ENCODE results near the gene TNFSF13.

Gene TNFSF13

GRCh38 chr17:7559320-7560171, 996 bp downstream of the TNFSF13 start:
- TF ChIP-seq, protein P1, sequence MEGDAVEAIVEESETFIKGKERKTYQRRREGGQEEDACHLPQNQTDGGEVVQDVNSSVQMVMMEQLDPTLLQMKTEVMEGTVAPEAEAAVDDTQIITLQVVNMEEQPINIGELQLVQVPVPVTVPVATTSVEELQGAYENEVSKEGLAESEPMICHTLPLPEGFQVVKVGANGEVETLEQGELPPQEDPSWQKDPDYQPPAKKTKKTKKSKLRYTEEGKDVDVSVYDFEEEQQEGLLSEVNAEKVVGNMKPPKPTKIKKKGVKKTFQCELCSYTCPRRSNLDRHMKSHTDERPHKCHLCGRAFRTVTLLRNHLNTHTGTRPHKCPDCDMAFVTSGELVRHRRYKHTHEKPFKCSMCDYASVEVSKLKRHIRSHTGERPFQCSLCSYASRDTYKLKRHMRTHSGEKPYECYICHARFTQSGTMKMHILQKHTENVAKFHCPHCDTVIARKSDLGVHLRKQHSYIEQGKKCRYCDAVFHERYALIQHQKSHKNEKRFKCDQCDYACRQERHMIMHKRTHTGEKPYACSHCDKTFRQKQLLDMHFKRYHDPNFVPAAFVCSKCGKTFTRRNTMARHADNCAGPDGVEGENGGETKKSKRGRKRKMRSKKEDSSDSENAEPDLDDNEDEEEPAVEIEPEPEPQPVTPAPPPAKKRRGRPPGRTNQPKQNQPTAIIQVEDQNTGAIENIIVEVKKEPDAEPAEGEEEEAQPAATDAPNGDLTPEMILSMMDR (IDR thresholded peaks at IDR 0.05): no peak
- Histone ChIP-seq H3K4me2 (ENCODE audit: low read length) (peak overlapping the region; percentile 99), H3K27ac (peak overlapping the region; percentile 96), H3K4me1 (peaks cover 31% of the 10 kb centered on the region), H3K36me3 (ENCODE audit: control insufficient read depth, insufficient read depth, low read length) (no peaks in the 10 kb centered on the region), H3K9ac (peak overlapping the region; percentile 89), H3K4me3 (ENCODE audit: low read depth, low read length) (peak overlapping the region; percentile 87), H2AFZ (peak overlapping the region; percentile 93), H3K79me2 (peaks cover 19% of the 10 kb centered on the region), H3K27me3 (ENCODE audit: control insufficient read depth, insufficient read depth, low read length) (no peaks in the 10 kb centered on the region), H3K9me3 (ENCODE audit: control insufficient read depth, low read length) (no peaks in the 10 kb centered on the region)

- no peaks in the 10 kb centered on the region for H3K9me3 ChIP-seq (ENCODE audit: control insufficient read depth, low read length)
- peaks cover 23% of the 10 kb centered on the region for H3K79me2 ChIP-seq
- H2AFZ ChIP-seq: peak overlapping the region; percentile 93
- peak overlapping the region; percentile 87 for H3K4me3 ChIP-seq (ENCODE audit: low read depth, low read length)
- no peaks in the 10 kb centered on the region for H3K36me3 ChIP-seq (ENCODE audit: control insufficient read depth, insufficient read depth, low read length)
- peak overlapping the region; percentile 96 for H3K27ac ChIP-seq
- TF ChIP-seq, protein P1 (IDR thresholded peaks at IDR 0.05): peak; percentile 68
- peaks cover 31% of the 10 kb centered on the region for H3K4me1 ChIP-seq
- no peak overlapping the region for H3K9ac ChIP-seq
- H3K4me2 ChIP-seq (ENCODE audit: low read length): peak overlapping the region; percentile 99
- H3K27me3 ChIP-seq (ENCODE audit: control insufficient read depth, insufficient read depth, low read length): no peaks in the 10 kb centered on the region
Measured at GRCh38 chr17:7560172-7561027, 1.9 kb downstream of the TNFSF13 start.

DNA sequence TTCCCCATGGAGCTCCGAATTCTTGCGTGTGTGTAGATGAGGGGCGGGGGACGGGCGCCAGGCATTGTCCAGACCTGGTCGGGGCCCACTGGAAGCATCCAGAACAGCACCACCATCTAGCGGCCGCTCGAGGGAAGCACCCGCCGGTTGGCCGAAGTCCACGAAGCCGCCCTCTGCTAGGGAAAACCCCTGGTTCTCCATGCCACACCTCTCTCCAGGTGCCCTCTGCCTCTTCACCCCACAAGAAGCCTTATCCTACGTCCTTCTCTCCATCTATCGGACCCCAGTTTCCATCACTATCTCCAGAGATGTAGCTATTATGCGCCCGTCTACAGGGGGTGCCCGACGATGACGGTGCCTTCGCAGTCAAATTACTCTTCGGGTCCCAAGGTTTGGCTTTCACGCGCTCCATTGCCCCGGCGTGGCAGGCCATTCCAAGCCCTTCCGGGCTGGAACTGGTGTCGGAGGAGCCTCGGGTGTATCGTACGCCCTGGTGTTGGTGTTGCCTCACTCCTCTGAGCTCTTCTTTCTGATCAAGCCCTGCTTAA, 2.6 kb downstream of the TNFSF13 start:
- H3K79me2 ChIP-seq: peaks cover 23% of the 10 kb centered on the region
- no peaks in the 10 kb centered on the region for H3K9me3 ChIP-seq (ENCODE audit: control insufficient read depth, low read length)
- TF ChIP-seq, protein P1 (IDR thresholded peaks at IDR 0.05): peak; percentile 82
- no peaks in the 10 kb centered on the region for H3K27me3 ChIP-seq (ENCODE audit: control insufficient read depth, insufficient read depth, low read length)
- peak overlapping the region; percentile 96 for H3K27ac ChIP-seq
- peak overlapping the region; percentile 87 for H3K4me3 ChIP-seq (ENCODE audit: low read depth, low read length)
- peak overlapping the region; percentile 31 for H3K9ac ChIP-seq
- H3K36me3 ChIP-seq (ENCODE audit: control insufficient read depth, insufficient read depth, low read length): no peaks in the 10 kb centered on the region
- H3K4me1 ChIP-seq: peaks cover 31% of the 10 kb centered on the region
- H3K4me2 ChIP-seq (ENCODE audit: low read length): peak overlapping the region; percentile 99
- peak overlapping the region; percentile 93 for H2AFZ ChIP-seq

GRCh38 chr17:7561589-7562207, 3.1 kb downstream of the TNFSF13 start, which contains the start of gene SENP3:
TSS of gene SENP3 (plus strand) at chr17:7561919. CDS start at chr17:7563077, 1,158 bp downstream.
- Histone ChIP-seq H3K4me3 (ENCODE audit: low read depth, low read length) (peak within 1 kb of the TSS; percentile 87), H3K79me2 (peaks cover 23% of the 10 kb centered on the region), H2AFZ (peak within 1 kb of the TSS; percentile 93), H3K9me3 (ENCODE audit: control insufficient read depth, low read length) (no peaks in the 10 kb centered on the region), H3K27me3 (ENCODE audit: control insufficient read depth, insufficient read depth, low read length) (no peaks in the 10 kb centered on the region), H3K36me3 (ENCODE audit: control insufficient read depth, insufficient read depth, low read length) (no peaks in the 10 kb centered on the region), H3K9ac (peak within 1 kb of the TSS; percentile 85), H3K4me2 (ENCODE audit: low read length) (peak within 1 kb of the TSS; percentile 99), H3K4me1 (peaks cover 31% of the 10 kb centered on the region), H3K27ac (peak within 1 kb of the TSS; percentile 96)
- TF ChIP-seq, protein P1 (IDR thresholded peaks at IDR 0.05): peak; percentile 15

Data from parathyroid adenoma (tissue), 2 donors.